ENCODE results near the gene EDA. TPM values are rescaled to one million over a fixed set of nuclear protein-coding genes. Genes with fewer than 3 reads are reported as not detected.

EDA gene
- total RNA-seq, 1 donor from 2014 or later = not detected

GRCh38 chrX:70052895-70053615 lies 437.1 kb downstream of the EDA start:
- Mint-ChIP-seq H3K36me3 (ENCODE audit: unreplicated experiment) (no peaks in the 10 kb centered on the region), H3K4me1 (ENCODE audit: unreplicated experiment) (peaks cover 2% of the 10 kb centered on the region), H3K9me3 (ENCODE audit: unreplicated experiment) (peaks cover 16% of the 10 kb centered on the region), H3K27me3 (ENCODE audit: unreplicated experiment) (no peaks in the 10 kb centered on the region), H3K4me3 (ENCODE audit: unreplicated experiment) (no peak overlapping the region), H3K27ac (ENCODE audit: unreplicated experiment) (no peak overlapping the region)
- DNase-seq (ENCODE audit: extremely low spot score, unreplicated experiment) = peak; percentile 63
- TF ChIP-seq, protein P1, sequence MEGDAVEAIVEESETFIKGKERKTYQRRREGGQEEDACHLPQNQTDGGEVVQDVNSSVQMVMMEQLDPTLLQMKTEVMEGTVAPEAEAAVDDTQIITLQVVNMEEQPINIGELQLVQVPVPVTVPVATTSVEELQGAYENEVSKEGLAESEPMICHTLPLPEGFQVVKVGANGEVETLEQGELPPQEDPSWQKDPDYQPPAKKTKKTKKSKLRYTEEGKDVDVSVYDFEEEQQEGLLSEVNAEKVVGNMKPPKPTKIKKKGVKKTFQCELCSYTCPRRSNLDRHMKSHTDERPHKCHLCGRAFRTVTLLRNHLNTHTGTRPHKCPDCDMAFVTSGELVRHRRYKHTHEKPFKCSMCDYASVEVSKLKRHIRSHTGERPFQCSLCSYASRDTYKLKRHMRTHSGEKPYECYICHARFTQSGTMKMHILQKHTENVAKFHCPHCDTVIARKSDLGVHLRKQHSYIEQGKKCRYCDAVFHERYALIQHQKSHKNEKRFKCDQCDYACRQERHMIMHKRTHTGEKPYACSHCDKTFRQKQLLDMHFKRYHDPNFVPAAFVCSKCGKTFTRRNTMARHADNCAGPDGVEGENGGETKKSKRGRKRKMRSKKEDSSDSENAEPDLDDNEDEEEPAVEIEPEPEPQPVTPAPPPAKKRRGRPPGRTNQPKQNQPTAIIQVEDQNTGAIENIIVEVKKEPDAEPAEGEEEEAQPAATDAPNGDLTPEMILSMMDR (IDR thresholded peaks at IDR 0.05) = no peak

- Mint-ChIP-seq H3K4me1 (ENCODE audit: unreplicated experiment) (no peaks in the 10 kb centered on the region), H3K27ac (ENCODE audit: unreplicated experiment) (no peak overlapping the region), H3K27me3 (ENCODE audit: unreplicated experiment) (no peaks in the 10 kb centered on the region), H3K9me3 (ENCODE audit: unreplicated experiment) (peaks cover 12% of the 10 kb centered on the region), H3K4me3 (ENCODE audit: unreplicated experiment) (no peak overlapping the region), H3K36me3 (ENCODE audit: unreplicated experiment) (no peaks in the 10 kb centered on the region)
- peak; percentile 36 for DNase-seq (ENCODE audit: extremely low spot score, unreplicated experiment)
- TF ChIP-seq, protein P1 (IDR thresholded peaks at IDR 0.05) = no peak
Observed at GRCh38 chrX:70054391-70054790, 438.5 kb downstream of the EDA start.

GRCh38 chrX:70062076-70062475 lies 446.2 kb downstream of the EDA start, which contains the start of gene OTUD6A:
OTUD6A (plus strand) TSS chrX:70062457; CDS start chrX:70062525, 68 bp downstream.
- Mint-ChIP-seq H3K4me1 (ENCODE audit: unreplicated experiment) (no peaks in the 10 kb centered on the region), H3K36me3 (ENCODE audit: unreplicated experiment) (no peaks in the 10 kb centered on the region), H3K27me3 (ENCODE audit: unreplicated experiment) (no peaks in the 10 kb centered on the region), H3K27ac (ENCODE audit: unreplicated experiment) (no peak within 1 kb of the TSS), H3K4me3 (ENCODE audit: unreplicated experiment) (no peak within 1 kb of the TSS), H3K9me3 (ENCODE audit: unreplicated experiment) (peaks cover 3% of the 10 kb centered on the region)
- DNase-seq (ENCODE audit: extremely low spot score, unreplicated experiment) = peak; percentile 81
- TF ChIP-seq, protein P1 (IDR thresholded peaks at IDR 0.05) = no peak

DNA sequence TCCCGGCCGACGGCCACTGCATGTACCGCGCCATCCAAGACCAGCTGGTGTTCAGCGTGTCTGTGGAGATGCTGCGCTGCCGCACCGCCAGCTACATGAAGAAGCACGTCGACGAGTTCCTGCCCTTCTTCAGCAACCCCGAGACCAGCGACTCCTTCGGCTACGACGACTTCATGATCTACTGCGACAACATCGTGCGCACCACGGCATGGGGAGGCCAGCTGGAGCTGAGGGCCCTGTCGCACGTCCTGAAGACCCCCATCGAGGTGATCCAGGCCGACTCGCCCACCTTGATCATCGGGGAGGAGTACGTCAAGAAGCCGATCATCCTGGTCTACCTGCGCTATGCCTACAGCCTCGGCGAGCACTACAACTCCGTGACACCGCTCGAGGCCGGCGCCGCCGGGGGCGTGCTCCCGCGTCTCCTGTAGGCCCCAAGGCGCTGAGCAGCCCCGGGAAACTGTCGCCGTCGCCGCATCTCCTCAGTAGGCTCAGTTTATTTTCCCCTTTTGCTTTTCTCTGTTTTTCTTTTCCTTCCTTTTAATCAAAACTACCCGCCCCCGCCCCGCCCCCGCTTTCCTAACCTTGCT lies 447.1 kb downstream of the EDA start:
- peak; percentile 83 for DNase-seq (ENCODE audit: extremely low spot score, unreplicated experiment)
- no peaks in the 10 kb centered on the region for H3K36me3 Mint-ChIP-seq (ENCODE audit: unreplicated experiment)
- H3K27ac Mint-ChIP-seq (ENCODE audit: unreplicated experiment) = no peak overlapping the region
- no peaks in the 10 kb centered on the region for H3K27me3 Mint-ChIP-seq (ENCODE audit: unreplicated experiment)
- peaks cover 3% of the 10 kb centered on the region for H3K9me3 Mint-ChIP-seq (ENCODE audit: unreplicated experiment)
- H3K4me3 Mint-ChIP-seq (ENCODE audit: unreplicated experiment) = no peak overlapping the region
- no peaks in the 10 kb centered on the region for H3K4me1 Mint-ChIP-seq (ENCODE audit: unreplicated experiment)
- TF ChIP-seq, protein P1 (IDR thresholded peaks at IDR 0.05) = no peak

GRCh38 chrX:70066646-70067045 lies 450.7 kb downstream of the EDA start:
- Mint-ChIP-seq H3K27ac (ENCODE audit: unreplicated experiment) (no peak overlapping the region), H3K4me3 (ENCODE audit: unreplicated experiment) (no peak overlapping the region), H3K27me3 (ENCODE audit: unreplicated experiment) (no peaks in the 10 kb centered on the region), H3K36me3 (ENCODE audit: unreplicated experiment) (no peaks in the 10 kb centered on the region), H3K4me1 (ENCODE audit: unreplicated experiment) (no peaks in the 10 kb centered on the region), H3K9me3 (ENCODE audit: unreplicated experiment) (peaks cover 3% of the 10 kb centered on the region)
- peak; percentile 68 for DNase-seq (ENCODE audit: extremely low spot score, unreplicated experiment)
- TF ChIP-seq, protein P1 (IDR thresholded peaks at IDR 0.05) = no peak
